ENCODE results near the gene STK33. TPM values are rescaled to one million over a fixed set of nuclear protein-coding genes. Genes with fewer than 3 reads are reported as not detected.

STK33 gene
- total RNA-seq, 1 experiment from 2014 or later, result 19.5 TPM

DNA sequence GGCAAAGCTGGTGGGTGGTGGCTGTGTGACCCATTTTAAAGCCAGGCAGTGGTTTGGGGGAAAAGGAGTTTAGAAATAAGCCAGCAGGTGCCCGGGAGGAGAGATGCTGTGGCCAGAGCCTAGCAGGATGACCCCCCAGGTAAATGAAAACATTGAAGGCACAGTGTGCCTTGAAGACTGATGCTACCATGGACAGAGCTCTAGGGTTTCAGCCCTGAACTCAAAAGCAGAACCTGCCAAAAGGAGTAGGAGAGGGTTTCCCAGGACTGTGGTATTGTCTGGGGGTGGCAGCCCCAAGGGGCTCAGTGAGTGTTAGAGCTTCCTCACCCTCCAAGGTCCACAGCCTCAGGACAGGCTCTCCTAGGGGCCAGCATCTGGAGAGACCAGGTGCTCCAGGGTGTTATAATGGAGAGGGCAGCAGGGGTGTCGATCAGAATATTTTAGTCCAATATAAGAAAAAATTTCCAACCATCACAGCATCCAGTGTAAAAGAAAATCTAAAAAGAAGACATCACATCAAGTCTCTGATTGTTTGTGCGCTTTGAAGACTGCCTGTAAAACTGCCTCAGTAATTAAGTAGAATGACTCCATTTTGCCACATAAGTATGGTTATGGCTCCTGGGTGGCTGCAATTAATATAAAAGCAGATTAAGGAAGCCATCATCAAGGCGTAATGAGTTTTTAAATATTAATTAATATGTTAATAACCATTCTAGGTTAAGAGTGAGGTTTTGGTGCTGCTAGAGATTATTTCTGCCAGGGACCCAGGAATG lies 241.7 kb downstream of the STK33 start:
- no peaks in the 10 kb centered on the region for H3K79me1 ChIP-seq (ENCODE audit: insufficient read depth, low read depth, low read length, poor library complexity, severe bottlenecking)
- no peak overlapping the region for H3K14ac ChIP-seq (ENCODE audit: insufficient read depth, low read length)
- no peak overlapping the region for H2BK5ac ChIP-seq (ENCODE audit: insufficient read length, low read length)
- H3K27me3 ChIP-seq (ENCODE audit: insufficient read depth, low read length), result no peaks in the 10 kb centered on the region
- no CpG with 5 or more reads among the region's 4 CpGs for WGBS (ENCODE audit: extremely low coverage, insufficient read length, low lambda C conversion rate)
- no peak overlapping the region for H2BK15ac ChIP-seq (ENCODE audit: low read depth, low read length)
- no peak overlapping the region for H3K56ac ChIP-seq (ENCODE audit: insufficient read length, low read depth, low read length)
- no peaks in the 10 kb centered on the region for H3K36me3 Mint-ChIP-seq (ENCODE audit: insufficient read depth in 1 of 3, low read depth in 3 of 3)
- H3K79me2 ChIP-seq (ENCODE audit: insufficient read depth, low read length), result no peaks in the 10 kb centered on the region
- peaks cover 4 to 17% of the 10 kb centered on the region in 2 experiments; a peak in 3 of 4 replicates for H3K4me1 Mint-ChIP-seq
- H3K4me1 ChIP-seq (ENCODE audit: insufficient read depth, low read length), result no peaks in the 10 kb centered on the region
- no peak overlapping the region for H3K9ac ChIP-seq (ENCODE audit: extremely low read depth, insufficient read length, low read length)
- no peak overlapping the region for H4K5ac ChIP-seq (ENCODE audit: insufficient read length, low read depth, low read length)
- no peak overlapping the region for H2BK20ac ChIP-seq (ENCODE audit: low read depth, low read length, poor library complexity, severe bottlenecking)
- H2AK5ac ChIP-seq (ENCODE audit: insufficient read length, low read length), result no peak overlapping the region
- H2AFZ ChIP-seq (ENCODE audit: low read length), result no peak overlapping the region
- H3K27me3 Mint-ChIP-seq (ENCODE audit: low read depth), result peaks cover 2% of the 10 kb centered on the region
- H3T11ph ChIP-seq (ENCODE audit: low read length), result no peak overlapping the region
- no peak overlapping the region for H3K4me2 ChIP-seq (ENCODE audit: insufficient read depth, insufficient read length, low read length)
- H3K27ac Mint-ChIP-seq, result no peak overlapping the region; a peak in 1 of 7 replicates
- H4K8ac ChIP-seq (replicated peaks; ENCODE audit: insufficient read length, low read depth, low read length), result no peak overlapping the region
- H3K9me3 Mint-ChIP-seq, result peaks cover 0 to 5% of the 10 kb centered on the region in 2 experiments; a peak in 4 of 5 replicates
- H3K4ac ChIP-seq (ENCODE audit: low read depth, low read length), result no peak overlapping the region
- no peak overlapping the region for H2BK120ac ChIP-seq (ENCODE audit: low read depth, low read length, poor library complexity, severe bottlenecking)
- no peak overlapping the region for H4K91ac ChIP-seq (ENCODE audit: insufficient read length, low read depth, low read length)
- H2BK12ac ChIP-seq (ENCODE audit: insufficient read length, low read depth, low read length), result no peak overlapping the region
- no peak overlapping the region for H3K23ac ChIP-seq (ENCODE audit: insufficient read length, low read depth, low read length)
- H4K20me1 ChIP-seq (ENCODE audit: control insufficient read depth, insufficient read depth, insufficient read length), result no peaks in the 10 kb centered on the region
- TF ChIP-seq, protein P1, sequence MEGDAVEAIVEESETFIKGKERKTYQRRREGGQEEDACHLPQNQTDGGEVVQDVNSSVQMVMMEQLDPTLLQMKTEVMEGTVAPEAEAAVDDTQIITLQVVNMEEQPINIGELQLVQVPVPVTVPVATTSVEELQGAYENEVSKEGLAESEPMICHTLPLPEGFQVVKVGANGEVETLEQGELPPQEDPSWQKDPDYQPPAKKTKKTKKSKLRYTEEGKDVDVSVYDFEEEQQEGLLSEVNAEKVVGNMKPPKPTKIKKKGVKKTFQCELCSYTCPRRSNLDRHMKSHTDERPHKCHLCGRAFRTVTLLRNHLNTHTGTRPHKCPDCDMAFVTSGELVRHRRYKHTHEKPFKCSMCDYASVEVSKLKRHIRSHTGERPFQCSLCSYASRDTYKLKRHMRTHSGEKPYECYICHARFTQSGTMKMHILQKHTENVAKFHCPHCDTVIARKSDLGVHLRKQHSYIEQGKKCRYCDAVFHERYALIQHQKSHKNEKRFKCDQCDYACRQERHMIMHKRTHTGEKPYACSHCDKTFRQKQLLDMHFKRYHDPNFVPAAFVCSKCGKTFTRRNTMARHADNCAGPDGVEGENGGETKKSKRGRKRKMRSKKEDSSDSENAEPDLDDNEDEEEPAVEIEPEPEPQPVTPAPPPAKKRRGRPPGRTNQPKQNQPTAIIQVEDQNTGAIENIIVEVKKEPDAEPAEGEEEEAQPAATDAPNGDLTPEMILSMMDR (conservative IDR thresholded peaks at IDR 0.05), result no peak
- no peak overlapping the region for H3K4me3 Mint-ChIP-seq
- H3K18ac ChIP-seq (ENCODE audit: insufficient read length, low read depth, low read length), result no peak overlapping the region
- no peaks in the 10 kb centered on the region for H3K23me2 ChIP-seq (ENCODE audit: insufficient read length, low read depth, low read length, poor library complexity, severe bottlenecking)
- no peak for DNase-seq
- H3K9me3 ChIP-seq (ENCODE audit: control insufficient read depth, low read depth, low read length), result no peaks in the 10 kb centered on the region
- H3K27ac ChIP-seq (ENCODE audit: insufficient read length, low read depth, low read length), result no peak overlapping the region

Measured in H9 (cell line).